OCI-LY3 (cell line): ENCODE data around the gene HTR7.

Experiments used
- H2AFZ ChIP-seq: fragments of 200-600, 300-600 bp; shearing (Covaris generic); 2 replicates; pipeline ENCODE4 v1.6.0; 2014; ENCODE audit warnings: antibody characterized with exemption, low read depth, low read length
- H3K27ac ChIP-seq: fragments of 200-600, 300-600 bp; sonication (generic); 2 replicates; pipeline ENCODE4 v1.5.1; 2014; ENCODE audit warnings: mild to moderate bottlenecking, low read length, moderate library complexity, mixed read lengths
- H3K27me3 ChIP-seq: fragments of 200-600, 300-600 bp; sonication (generic); 2 replicates; pipeline ENCODE4 v1.6.1; 2014; ENCODE audit warnings: low read depth, low read length, mixed read lengths
- H3K36me3 ChIP-seq: fragments of 200-600, 300-600 bp; sonication (generic); replicated peaks from 2 replicates; pipeline ENCODE3; 2014; ENCODE audit warnings: low read depth, low read length, mixed read lengths
- H3K4me1 ChIP-seq: fragments of 300-600, 200-600 bp; sonication (generic); 2 replicates; pipeline ENCODE4 v1.6.1; 2014; ENCODE audit warnings: low read length, mixed read lengths
- H3K4me2 ChIP-seq: fragments of 200-600, 300-600 bp; sonication (generic); 2 replicates; pipeline ENCODE4 v1.6.1; 2014; ENCODE audit warnings: low read length, mixed read lengths
- H3K4me3 ChIP-seq: fragments of 300-600, 200-600 bp; sonication (generic); 2 replicates; pipeline ENCODE4 v1.5.1; 2014; ENCODE audit warnings: antibody characterized with exemption, mild to moderate bottlenecking, low read length, moderate library complexity
- H3K79me2 ChIP-seq: fragments of 300-600, 200-600 bp; shearing (Covaris generic); 2 replicates; pipeline ENCODE4 v1.6.1; 2014; ENCODE audit warnings: mild to moderate bottlenecking, low read length, mixed read lengths
- H3K9ac ChIP-seq: fragments of 300-600, 200-600 bp; shearing (Covaris generic); 2 replicates; pipeline ENCODE4 v1.6.0; 2014; ENCODE audit warnings: mild to moderate bottlenecking, low read length, moderate library complexity
- H3K9me3 ChIP-seq: fragments of 200-600, 300-600 bp; shearing (Covaris generic); 2 replicates; pipeline ENCODE4 v1.6.1; 2014; ENCODE audit warnings: low read length, mixed read lengths; ENCODE audit not compliant: insufficient read depth
- H4K20me1 ChIP-seq: fragments of 200-600, 300-600 bp; sonication (generic); 2 replicates; pipeline ENCODE4 v1.6.1; 2016; ENCODE audit warnings: low read length, mixed read lengths; ENCODE audit not compliant: insufficient read depth
- CTCF ChIP-seq: fragments of 200-600, 300-600 bp; sonication (generic); IDR thresholded peaks from 2 replicates; pipeline ENCODE4 v1.5.1; 2014; ENCODE audit warnings: antibody characterized with exemption, low read length, low read depth
- EZH2phosphoT487 ChIP-seq: fragments of 200-600 bp; shearing (Covaris generic); IDR thresholded peaks from 2 replicates; pipeline ENCODE4 v1.6.1; 2018; ENCODE audit warnings: antibody characterized with exemption, mixed run types, low read depth

HTR7 gene

GRCh38 chr10:90866050-90866598 lies 8.3 kb upstream of the HTR7 start:
- Histone ChIP-seq H3K4me3 (no peak overlapping the region), H3K9ac (no peak overlapping the region), H3K79me2 (no peaks in the 10 kb centered on the region), H3K27ac (no peak overlapping the region), H3K4me2 (peak overlapping the region; percentile 14; the same call in 1 of the 2 replicates), H4K20me1 (no peaks in the 10 kb centered on the region), H2AFZ (no peak overlapping the region), H3K4me1 (peaks cover 7% of the 10 kb centered on the region; the same call in 1 of the 2 replicates), H3K27me3 (peaks cover 17% of the 10 kb centered on the region), H3K9me3 (no peaks in the 10 kb centered on the region), H3K36me3 (no peaks in the 10 kb centered on the region)
- TF ChIP-seq EZH2phosphoT487 = no peak
- TF ChIP-seq CTCF = no peak

- Histone ChIP-seq H3K4me2 (peak overlapping the region; percentile 21), H3K79me2 (no peaks in the 10 kb centered on the region)
- TF ChIP-seq EZH2phosphoT487 (no peak), CTCF (peak; percentile 51)
Measured at GRCh38 chr10:90865401-90865800, 7.6 kb upstream of the HTR7 start.

DNA sequence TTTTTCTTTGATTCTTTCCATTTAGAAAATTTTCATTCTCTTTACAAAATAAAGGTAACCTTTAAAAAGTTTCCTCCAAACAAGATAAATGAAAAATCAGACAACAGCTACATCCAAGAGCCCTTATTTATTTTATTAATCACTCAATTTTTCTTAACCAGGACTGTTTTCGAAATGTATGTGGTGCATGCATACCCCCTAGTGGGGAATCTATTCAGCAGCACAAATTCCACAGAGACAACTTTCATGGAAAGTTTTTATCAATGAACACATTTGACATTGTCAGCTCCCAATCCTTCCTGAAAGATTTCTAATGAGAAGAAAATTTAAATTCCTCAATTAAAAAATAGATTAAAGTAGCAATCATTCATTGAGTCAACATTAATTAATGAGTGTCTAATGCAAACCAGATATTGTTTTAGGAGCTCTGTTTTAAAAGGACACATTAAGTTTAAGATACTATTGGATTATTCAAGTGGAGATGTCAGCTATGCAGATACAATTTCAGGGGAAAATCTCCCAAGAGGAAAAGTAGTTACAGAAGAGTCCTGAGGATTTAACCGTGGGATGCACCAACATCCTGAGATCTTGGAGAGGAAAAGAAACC lies 5.2 kb upstream of the HTR7 start:
- H3K79me2 ChIP-seq = no peaks in the 10 kb centered on the region
- no peaks in the 10 kb centered on the region for H3K9me3 ChIP-seq
- no peak overlapping the region for H3K4me3 ChIP-seq
- no peak overlapping the region for H2AFZ ChIP-seq
- H3K36me3 ChIP-seq = no peaks in the 10 kb centered on the region
- H3K27me3 ChIP-seq = peaks cover 24% of the 10 kb centered on the region
- no peaks in the 10 kb centered on the region for H4K20me1 ChIP-seq
- H3K9ac ChIP-seq = no peak overlapping the region
- H3K27ac ChIP-seq = no peak overlapping the region
- TF ChIP-seq CTCF = peak; percentile 69
- no peak for TF ChIP-seq EZH2phosphoT487
- H3K4me1 ChIP-seq = peaks cover 8% of the 10 kb centered on the region; the same call in 1 of the 2 replicates
- H3K4me2 ChIP-seq = no peak overlapping the region

More at GRCh38 chr10:90865401-90865800, 7.6 kb upstream of the HTR7 start:
- peaks cover 17% of the 10 kb centered on the region for H3K27me3 ChIP-seq
- peaks cover 3% of the 10 kb centered on the region; the same call in 1 of the 2 replicates for H3K4me1 ChIP-seq
- H2AFZ ChIP-seq = 0 out of 2 replicates have a peak overlapping the region, but pooled peaks have one; percentile 46
- no peaks in the 10 kb centered on the region for H4K20me1 ChIP-seq
- no peaks in the 10 kb centered on the region for H3K36me3 ChIP-seq
- H3K9me3 ChIP-seq = no peaks in the 10 kb centered on the region
- no peak overlapping the region for H3K27ac ChIP-seq
- H3K4me3 ChIP-seq = no peak overlapping the region
- H3K9ac ChIP-seq = no peak overlapping the region

GRCh38 chr10:90860790-90861189 lies 3.0 kb upstream of the HTR7 start:
- TF ChIP-seq CTCF (no peak), EZH2phosphoT487 (no peak)
- no peaks in the 10 kb centered on the region for H3K79me2 ChIP-seq
- peaks cover 8% of the 10 kb centered on the region; the same call in 1 of the 2 replicates for H3K4me1 ChIP-seq
- H3K4me2 ChIP-seq = no peak overlapping the region
- no peak overlapping the region for H3K9ac ChIP-seq
- no peak overlapping the region for H2AFZ ChIP-seq
- no peak overlapping the region for H3K27ac ChIP-seq
- H3K36me3 ChIP-seq = no peaks in the 10 kb centered on the region
- H3K4me3 ChIP-seq = no peak overlapping the region
- no peaks in the 10 kb centered on the region for H3K9me3 ChIP-seq
- peaks cover 24% of the 10 kb centered on the region for H3K27me3 ChIP-seq
- no peaks in the 10 kb centered on the region for H4K20me1 ChIP-seq
